ENCODE data around the gene NPHS1. TPM values are rescaled to one million over a fixed set of nuclear protein-coding genes. Genes with fewer than 3 reads are reported as not detected.
"Not testable (repeated sequence)": the region's sequence is repeated elsewhere in the genome, so short reads cannot be mapped to it uniquely, and the experiment has no call there.

Gene NPHS1
- total RNA-seq, 1 donor, result not detected

GRCh38 chr19:35879068-35879467, 26.8 kb upstream of the NPHS1 start:
- TF ChIP-seq, protein P1, sequence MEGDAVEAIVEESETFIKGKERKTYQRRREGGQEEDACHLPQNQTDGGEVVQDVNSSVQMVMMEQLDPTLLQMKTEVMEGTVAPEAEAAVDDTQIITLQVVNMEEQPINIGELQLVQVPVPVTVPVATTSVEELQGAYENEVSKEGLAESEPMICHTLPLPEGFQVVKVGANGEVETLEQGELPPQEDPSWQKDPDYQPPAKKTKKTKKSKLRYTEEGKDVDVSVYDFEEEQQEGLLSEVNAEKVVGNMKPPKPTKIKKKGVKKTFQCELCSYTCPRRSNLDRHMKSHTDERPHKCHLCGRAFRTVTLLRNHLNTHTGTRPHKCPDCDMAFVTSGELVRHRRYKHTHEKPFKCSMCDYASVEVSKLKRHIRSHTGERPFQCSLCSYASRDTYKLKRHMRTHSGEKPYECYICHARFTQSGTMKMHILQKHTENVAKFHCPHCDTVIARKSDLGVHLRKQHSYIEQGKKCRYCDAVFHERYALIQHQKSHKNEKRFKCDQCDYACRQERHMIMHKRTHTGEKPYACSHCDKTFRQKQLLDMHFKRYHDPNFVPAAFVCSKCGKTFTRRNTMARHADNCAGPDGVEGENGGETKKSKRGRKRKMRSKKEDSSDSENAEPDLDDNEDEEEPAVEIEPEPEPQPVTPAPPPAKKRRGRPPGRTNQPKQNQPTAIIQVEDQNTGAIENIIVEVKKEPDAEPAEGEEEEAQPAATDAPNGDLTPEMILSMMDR (IDR thresholded peaks at IDR 0.05; ENCODE audit: insufficient read depth, low read depth, low read length), result no peak
- no peak for DNase-seq (ENCODE audit: low read depth)
- H3K4me3 ChIP-seq (ENCODE audit: low read depth, low read length), result no peak overlapping the region

DNA sequence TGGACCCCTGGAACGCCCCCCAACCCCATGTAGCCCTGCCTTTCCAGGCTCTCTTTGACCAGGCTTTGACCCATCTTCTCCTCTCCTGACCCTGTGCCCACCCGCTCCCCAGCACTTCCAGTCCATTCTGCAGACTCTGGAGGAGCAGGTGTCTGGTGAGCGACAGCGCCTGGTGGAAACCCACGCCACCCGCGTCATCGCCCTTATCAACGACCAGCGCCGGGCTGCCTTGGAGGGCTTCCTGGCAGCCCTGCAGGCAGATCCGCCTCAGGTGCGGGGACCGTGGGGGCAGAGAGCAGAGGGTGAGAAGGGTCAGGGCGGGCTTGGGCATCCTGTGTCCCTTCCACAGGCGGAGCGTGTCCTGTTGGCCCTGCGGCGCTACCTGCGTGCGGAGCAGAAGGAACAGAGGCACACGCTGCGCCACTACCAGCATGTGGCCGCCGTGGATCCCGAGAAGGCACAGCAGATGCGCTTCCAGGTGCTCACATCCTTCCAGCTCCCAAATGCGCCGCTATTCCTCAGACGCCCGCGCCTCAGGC, 22.2 kb upstream of the NPHS1 start:
- TF ChIP-seq, protein P1 (IDR thresholded peaks at IDR 0.05; ENCODE audit: insufficient read depth, low read depth, low read length), result no peak
- DNase-seq (ENCODE audit: low read depth), result no peak
- H3K4me3 ChIP-seq (ENCODE audit: low read depth, low read length), result no peak overlapping the region

GRCh38 chr19:35872180-35872579, 19.9 kb upstream of the NPHS1 start:
- TF ChIP-seq, protein P1 (IDR thresholded peaks at IDR 0.05; ENCODE audit: insufficient read depth, low read depth, low read length), result no peak
- DNase-seq (ENCODE audit: low read depth), result no peak
- no peak overlapping the region for H3K4me3 ChIP-seq (ENCODE audit: low read depth, low read length)

- no peak for DNase-seq (ENCODE audit: low read depth)
- TF ChIP-seq, protein P1 (IDR thresholded peaks at IDR 0.05; ENCODE audit: insufficient read depth, low read depth, low read length), result no peak
- H3K4me3 ChIP-seq (ENCODE audit: low read depth, low read length), result no peak overlapping the region
Measured at GRCh38 chr19:35871611-35872010, 19.3 kb upstream of the NPHS1 start.

- no peak for DNase-seq (ENCODE audit: low read depth)
- TF ChIP-seq, protein P1 (IDR thresholded peaks at IDR 0.05; ENCODE audit: insufficient read depth, low read depth, low read length), result no peak
- H3K4me3 ChIP-seq (ENCODE audit: low read depth, low read length), result no peak overlapping the region
Measured at GRCh38 chr19:35870798-35871197, 18.5 kb upstream of the NPHS1 start.

DNA sequence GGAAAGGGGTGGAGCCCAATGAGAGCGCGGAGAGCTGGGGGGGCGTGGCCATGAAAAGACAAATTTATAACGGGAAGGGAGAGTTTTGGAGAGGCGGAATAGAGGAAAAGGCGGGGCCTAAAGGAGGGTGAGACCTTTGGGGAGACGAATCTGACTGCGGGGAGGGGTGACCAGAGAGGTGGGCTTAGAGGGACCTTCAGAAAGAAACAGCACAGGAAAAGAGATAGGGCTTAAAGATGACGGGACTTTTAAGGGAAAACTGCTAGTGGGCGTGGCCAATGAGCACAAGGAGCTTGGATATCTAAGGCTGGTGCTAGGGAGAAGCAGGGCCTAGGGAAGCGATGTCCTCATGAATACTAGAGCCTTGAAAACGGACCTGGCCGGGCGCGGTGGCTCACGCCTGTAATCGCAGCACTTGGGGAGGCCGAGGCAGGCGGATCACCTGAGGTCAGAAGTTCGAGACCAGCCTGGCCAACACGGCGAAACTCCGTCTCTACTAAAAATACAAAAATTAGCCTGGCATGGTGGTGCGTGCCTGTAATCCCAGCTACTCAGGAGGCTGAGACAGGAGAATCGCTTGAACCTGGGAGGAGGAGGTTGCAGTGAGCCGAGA, 17.9 kb upstream of the NPHS1 start:
- H3K4me3 ChIP-seq (ENCODE audit: low read depth, low read length); DNase-seq (ENCODE audit: low read depth): not testable (repeated sequence)

- peak overlapping the region; percentile 41 for H3K4me3 ChIP-seq (ENCODE audit: low read depth, low read length)
- peak; percentile 69 for DNase-seq (ENCODE audit: low read depth)
Measured at GRCh38 chr19:35869327-35870123, 17.2 kb upstream of the NPHS1 start.

More at GRCh38 chr19:35869327-35870123, 17.2 kb upstream of the NPHS1 start:
- TF ChIP-seq, protein P1 (IDR thresholded peaks at IDR 0.05; ENCODE audit: insufficient read depth, low read depth, low read length), result no peak

Data from fibroblast of villous mesenchyme (primary cell).